Central memory CD8-positive, alpha-beta T cell (primary cell): Measurements from ENCODE around the gene COL20A1.

ENCODE experiments used
- ATAC-seq: fragments of 150-1000 bp; cut with Tn5 transposase; replicated peaks from 2 replicates; pipeline ENCODE4 v1.10.0; 2022; ENCODE audit warnings: mild to moderate bottlenecking, moderate FRiP score, moderate number of reproducible peaks; ENCODE audit not compliant: poor library complexity, severe bottlenecking; ENCODE audit errors: extremely low read depth
- DNase-seq, 2 donors: peaks; one replicate each; pipeline ENCODE4 v3.0.0; 2021; ENCODE audit warnings: low spot score in 2 of 2
- H3K27ac Mint-ChIP-seq: one replicate; pipeline ENCODE4 v1.8.0; 2022; ENCODE audit warnings: low read depth, mild to moderate bottlenecking, moderate library complexity, mixed read lengths
- H3K27me3 Mint-ChIP-seq: one replicate; pipeline ENCODE4 v1.8.0; 2022; ENCODE audit warnings: mixed read lengths
- H3K36me3 Mint-ChIP-seq: one replicate; pipeline ENCODE4 v1.8.0; 2022; ENCODE audit warnings: mild to moderate bottlenecking, moderate library complexity, mixed read lengths; ENCODE audit not compliant: insufficient read depth
- H3K4me1 Mint-ChIP-seq: one replicate; pipeline ENCODE4 v1.8.0; 2022; ENCODE audit warnings: mixed read lengths
- H3K4me3 Mint-ChIP-seq: one replicate; pipeline ENCODE4 v1.8.0; 2022; ENCODE audit warnings: mild to moderate bottlenecking, moderate library complexity, mixed read lengths
- H3K9me3 Mint-ChIP-seq: one replicate; pipeline ENCODE4 v1.8.0; 2022; ENCODE audit warnings: mixed read lengths

The COL20A1 gene

GRCh38 chr20:63383556-63383955 lies 90.6 kb downstream of the COL20A1 start:
- Mint-ChIP-seq H3K27me3 (peaks cover 8% of the 10 kb centered on the region), H3K4me1 (no peaks in the 10 kb centered on the region)

DNA sequence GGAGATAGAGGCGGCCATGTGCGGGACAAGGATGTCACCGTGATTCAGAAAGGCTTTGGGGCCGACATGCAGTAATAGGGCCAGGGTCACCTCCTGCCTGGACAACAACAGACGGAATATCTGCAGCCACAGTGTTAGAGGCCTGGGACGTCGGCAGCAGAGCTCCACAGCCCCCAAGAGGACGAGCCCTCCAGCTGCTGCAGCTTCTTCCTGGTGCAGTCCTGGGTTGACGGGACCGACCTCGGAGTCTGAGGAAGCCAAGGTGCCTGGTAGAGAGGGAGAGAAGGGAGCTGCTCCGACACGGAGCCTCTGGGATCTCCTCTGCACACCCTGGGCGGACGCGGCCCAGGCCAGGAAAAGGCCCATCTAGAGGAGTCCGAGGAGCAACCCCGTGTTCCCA lies 91.3 kb downstream of the COL20A1 start:
- Mint-ChIP-seq H3K27ac (no peak overlapping the region), H3K27me3 (peaks cover 7% of the 10 kb centered on the region), H3K4me1 (no peaks in the 10 kb centered on the region), H3K9me3 (peaks cover 20% of the 10 kb centered on the region), H3K36me3 (no peaks in the 10 kb centered on the region), H3K4me3 (no peak overlapping the region)
- no peak for DNase-seq
- ATAC-seq: no peak

More at GRCh38 chr20:63383556-63383955, 90.6 kb downstream of the COL20A1 start:
- no peak for ATAC-seq
- DNase-seq: no peak
- Mint-ChIP-seq H3K4me3 (no peak overlapping the region), H3K9me3 (peaks cover 20% of the 10 kb centered on the region), H3K27ac (no peak overlapping the region), H3K36me3 (no peaks in the 10 kb centered on the region)
